IMR-90 (cell line): ENCODE results near the gene DOCK9. TPM values are rescaled to one million over a fixed set of nuclear protein-coding genes. Genes with fewer than 3 reads are reported as not detected.

ENCODE experiments used
- ATAC-seq: fragments of 200-7000 bp; cut with Tn5 transposase; 2 replicates; pipeline ENCODE4 v1.9.1; 2020; ENCODE audit warnings: low read depth, mild to moderate bottlenecking, moderate library complexity
- BruUV-seq: library from RNA; stranded (reverse); fragments of 400-500 nt; replicated peaks from 2 replicates; lab custom pipeline; 2021; lab: Mats Ljungman, UMichigan
- CTCF ChIA-PET: fragments of 300-600 bp; formaldehyde crosslinking; extraction: SDS; loops from one replicate; lab custom pipeline; 2021; ENCODE audit warnings: antibody characterized with exemption; lab: Yijun Ruan, JAX
- POLR2A ChIA-PET: fragments of 300-600 bp; sonication (Branson Sonifier 250); formaldehyde crosslinking; loops from one replicate; lab custom pipeline; 2022; ENCODE audit warnings: antibody characterized with exemption; ENCODE audit not compliant: unreplicated experiment; lab: Charles Lee
- DNase-seq: peaks from one replicate; pipeline ENCODE4 v3.0.0; 2013
- H2AFZ ChIP-seq: replicated peaks from 2 replicates; pipeline ENCODE3; 2013; ENCODE audit warnings: low read length, mild to moderate bottlenecking; ENCODE audit not compliant: poor library complexity
- H2AK5ac ChIP-seq: 2 replicates; pipeline ENCODE4 v1.6.1; 2013; ENCODE audit warnings: low read depth, low read length, inconsistent platforms
- H2AK9ac ChIP-seq: replicated peaks from 2 replicates; pipeline ENCODE3; 2013; ENCODE audit warnings: mild to moderate bottlenecking, low read depth, low read length, moderate library complexity; ENCODE audit not compliant: poor library complexity
- H2BK120ac ChIP-seq: 2 replicates; pipeline ENCODE4 v1.6.1; 2013; ENCODE audit warnings: low read depth, low read length, inconsistent platforms
- H2BK15ac ChIP-seq: 3 replicates; pipeline ENCODE4 v1.6.1; 2013; ENCODE audit warnings: low read depth, low read length, inconsistent platforms
- H2BK20ac ChIP-seq: 2 replicates; pipeline ENCODE4 v1.6.1; 2013; ENCODE audit warnings: low read depth, mild to moderate bottlenecking, inconsistent platforms, low read length, moderate library complexity
- H2BK5ac ChIP-seq: 2 replicates; pipeline ENCODE4 v1.6.1; 2013; ENCODE audit warnings: mild to moderate bottlenecking, low read depth, low read length, inconsistent platforms; ENCODE audit not compliant: poor library complexity, severe bottlenecking
- H3K14ac ChIP-seq: replicated peaks from 2 replicates; pipeline ENCODE4 v1.6.1; 2013; ENCODE audit warnings: low read depth, low read length, inconsistent platforms
- H3K18ac ChIP-seq: 2 replicates; pipeline ENCODE4 v1.6.1; 2013; ENCODE audit warnings: low read depth, low read length, control low read depth
- H3K23ac ChIP-seq: 2 replicates; pipeline ENCODE4 v1.6.1; 2013; ENCODE audit warnings: low read depth, low read length, inconsistent platforms
- H3K27ac ChIP-seq: 2 replicates; pipeline ENCODE4 v1.5.1; 2013; ENCODE audit warnings: mild to moderate bottlenecking, control low read depth, low read length; ENCODE audit not compliant: insufficient read depth
- H3K27me3 ChIP-seq: 2 replicates; pipeline ENCODE4 v1.6.1; 2013; ENCODE audit warnings: low read length; ENCODE audit not compliant: control insufficient read depth, insufficient read depth
- H3K36me3 ChIP-seq: 2 replicates; pipeline ENCODE4 v1.6.1; 2013; ENCODE audit warnings: low read length, mixed read lengths; ENCODE audit not compliant: control insufficient read depth, insufficient read depth
- H3K4ac ChIP-seq: 2 replicates; pipeline ENCODE4 v1.6.1; 2013; ENCODE audit warnings: low read depth, low read length, inconsistent platforms
- H3K4me1 ChIP-seq: 2 replicates; pipeline ENCODE4 v1.6.1; 2013; ENCODE audit warnings: low read length, mixed read lengths; ENCODE audit not compliant: control insufficient read depth, insufficient read depth
- H3K4me2 ChIP-seq: 2 replicates; pipeline ENCODE4 v1.6.1; 2013; ENCODE audit warnings: low read depth, mild to moderate bottlenecking, control low read depth, low read length, moderate library complexity
- H3K4me3 ChIP-seq: 2 replicates; pipeline ENCODE4 v1.5.1; 2013; ENCODE audit warnings: low read depth, mild to moderate bottlenecking, control low read depth, low read length, moderate library complexity; ENCODE audit not compliant: insufficient read depth
- H3K56ac ChIP-seq: 2 replicates; pipeline ENCODE4 v1.6.1; 2013; ENCODE audit warnings: low read length, inconsistent platforms; ENCODE audit not compliant: insufficient read depth; ENCODE audit errors: extremely low read depth
- H3K79me1 ChIP-seq, 2 experiments: 2 replicates each; pipeline ENCODE4 v1.6.1; 2013; ENCODE audit warnings: low read length in 2 of 2, inconsistent platforms in 1 of 2, low read depth in 1 of 2
- H3K9ac ChIP-seq: 2 replicates; pipeline ENCODE4 v1.6.1; 2013; ENCODE audit warnings: low read depth, low read length, control low read depth
- H3K9me1 ChIP-seq: 2 replicates; pipeline ENCODE4 v1.6.1; 2013; ENCODE audit warnings: low read length, inconsistent platforms; ENCODE audit not compliant: insufficient read depth
- H3K9me3 ChIP-seq: 2 replicates; pipeline ENCODE4 v1.6.1; 2013; ENCODE audit warnings: low read length; ENCODE audit not compliant: control insufficient read depth, insufficient read depth
- H4K20me1 ChIP-seq: 2 replicates; pipeline ENCODE4 v1.6.1; 2013; ENCODE audit warnings: low read length, inconsistent platforms; ENCODE audit not compliant: insufficient read depth
- H4K5ac ChIP-seq: 2 replicates; pipeline ENCODE4 v1.6.1; 2013; ENCODE audit warnings: mild to moderate bottlenecking, low read depth, low read length, control low read depth
- H4K8ac ChIP-seq, 2 experiments: 2 replicates each; pipeline ENCODE4 v1.6.1; 2013; ENCODE audit warnings: low read depth in 2 of 2, low read length in 2 of 2, control low read depth in 1 of 2, inconsistent platforms in 1 of 2
- H4K91ac ChIP-seq: 2 replicates; pipeline ENCODE4 v1.6.1; 2013; ENCODE audit warnings: low read depth, low read length, inconsistent platforms; ENCODE audit not compliant: insufficient read depth
- ELK1 ChIP-seq: fragments of 150-350 bp; IDR thresholded peaks from 2 replicates; pipeline ENCODE4 v1.6.1; 2016; ENCODE audit warnings: low read depth, mild to moderate bottlenecking, low read length, moderate library complexity, borderline replicate concordance
- MXI1 ChIP-seq: IDR thresholded peaks from 2 replicates; pipeline ENCODE4 v1.6.1; 2012; ENCODE audit warnings: low read depth, mild to moderate bottlenecking, low read length, moderate library complexity, borderline replicate concordance
- WGBS, 2 experiments: methylation state at CpG; one replicate each; pipeline versions ENCODE4 v1.1.5 to v1.1.7; 2013; ENCODE audit warnings: missing lambda C conversion rate in 2 of 2; ENCODE audit not compliant: insufficient read length in 1 of 2; ENCODE audit errors: extremely low coverage in 2 of 2; 5-methylcytosine and 5-hydroxymethylcytosine counted together
- dilution Hi-C: fragments of 300-500 bp; cut with HindIII; formaldehyde crosslinking; loops from one replicate; pipeline ENCODE4 v1.14.3; 2018; ENCODE audit warnings: low sequenced_read_pairs; ENCODE audit not compliant: unreplicated experiment
- in situ Hi-C: fragments of 300-500 bp; cut with MboI; formaldehyde crosslinking; loops from 3 replicates; pipeline ENCODE4 v1.14.3; 2019; ENCODE audit warnings: low sequenced_read_pairs, inconsistent platforms, mixed read lengths
- intact Hi-C: fragments of 100-400 bp; cut with micrococcal nuclease; formaldehyde crosslinking; loops from 2 replicates; pipeline ENCODE4 v1.10.0; 2022
- polyA plus RNA-seq, 3 experiments: library from polyadenylated mRNA; depleted of rRNA; stranded (reverse); fragments of >200 nt; gene quantifications; 2 replicates each; pipeline ENCODE4 v1.2.3, GENCODE V29; 2012; ENCODE audit warnings: low replicate concordance in 1 of 3
- total RNA-seq: library from RNA; depleted of rRNA; stranded (reverse); fragments of >200 nt; gene quantifications from 2 replicates; pipeline ENCODE4 v1.2.3, GENCODE V29; 2012

Gene DOCK9
- total and polyA plus RNA-seq, 2 of the 4 experiments (the other 2 are of a cell fraction) = 4.8 to 7.2 TPM

GRCh38 chr13:99004978-99005377 is 27.1 kb upstream of the DOCK9 start:
- no peak overlapping the region for H3K18ac ChIP-seq
- no peak overlapping the region for H2BK120ac ChIP-seq
- H3K4me1 ChIP-seq = no peaks in the 10 kb centered on the region
- no peaks in the 10 kb centered on the region for H3K79me1 ChIP-seq
- H3K9me1 ChIP-seq = peaks cover 5% of the 10 kb centered on the region; the same call in 1 of the 2 replicates
- no peak overlapping the region for H2BK20ac ChIP-seq
- H4K5ac ChIP-seq = no peak overlapping the region
- no peak overlapping the region for H2AFZ ChIP-seq
- H2AK9ac ChIP-seq = no peak overlapping the region
- TF ChIP-seq MXI1 (no peak), ELK1 (no peak)
- intact Hi-C loops = no loop called here
- dilution Hi-C loops = no loop called here
- CTCF ChIA-PET = interaction anchor here (0.6 kb wide), 1 partner anchor 26 kb away, joined by 3 read pairs; no protein-coding TSS in a partner anchor
- in situ Hi-C loops = no loop called here
- no peaks in the 10 kb centered on the region for H3K9me3 ChIP-seq
- H3K4me3 ChIP-seq = no peak overlapping the region
- no peak overlapping the region for H3K4me2 ChIP-seq
- no peak for DNase-seq
- no peaks in the 10 kb centered on the region for H3K36me3 ChIP-seq
- peaks cover 9% of the 10 kb centered on the region; the same call in 1 of the 2 replicates for H3K27me3 ChIP-seq
- H4K91ac ChIP-seq = no peak overlapping the region
- H3K23ac ChIP-seq = no peak overlapping the region
- no peak overlapping the region for H3K56ac ChIP-seq
- no peak overlapping the region for H3K9ac ChIP-seq
- H2BK15ac ChIP-seq = no peak overlapping the region
- POLR2A ChIA-PET = no interaction called here
- H3K14ac ChIP-seq = no peak overlapping the region
- H4K20me1 ChIP-seq = no peaks in the 10 kb centered on the region
- H2AK5ac ChIP-seq = no peak overlapping the region
- H2BK5ac ChIP-seq = no peak overlapping the region
- H3K27ac ChIP-seq = no peak overlapping the region
- no peak overlapping the region for H4K8ac ChIP-seq
- no peak for ATAC-seq
- no CpG with 5 or more reads among the region's 3 CpGs for WGBS, 2 experiments
- no TSS peak for BruUV-seq
- no peak overlapping the region for H3K4ac ChIP-seq
